Posterior cingulate gyrus (tissue), 11 donors: Measurements from ENCODE around the gene HMCN1.

Source experiments
- DNase-seq, 10 donors: peaks; one replicate each; pipeline versions ENCODE4 v3.0.0 to v3.0.0-alpha.2; 2020 to 2021; ENCODE audit warnings: mixed read lengths in 3 of 10
- intact Hi-C: fragments of 100-400 bp; cut with DNase I; formaldehyde crosslinking; loops from one replicate; pipeline ENCODE4 v1.15.1; 2023

HMCN1 gene

DNA sequence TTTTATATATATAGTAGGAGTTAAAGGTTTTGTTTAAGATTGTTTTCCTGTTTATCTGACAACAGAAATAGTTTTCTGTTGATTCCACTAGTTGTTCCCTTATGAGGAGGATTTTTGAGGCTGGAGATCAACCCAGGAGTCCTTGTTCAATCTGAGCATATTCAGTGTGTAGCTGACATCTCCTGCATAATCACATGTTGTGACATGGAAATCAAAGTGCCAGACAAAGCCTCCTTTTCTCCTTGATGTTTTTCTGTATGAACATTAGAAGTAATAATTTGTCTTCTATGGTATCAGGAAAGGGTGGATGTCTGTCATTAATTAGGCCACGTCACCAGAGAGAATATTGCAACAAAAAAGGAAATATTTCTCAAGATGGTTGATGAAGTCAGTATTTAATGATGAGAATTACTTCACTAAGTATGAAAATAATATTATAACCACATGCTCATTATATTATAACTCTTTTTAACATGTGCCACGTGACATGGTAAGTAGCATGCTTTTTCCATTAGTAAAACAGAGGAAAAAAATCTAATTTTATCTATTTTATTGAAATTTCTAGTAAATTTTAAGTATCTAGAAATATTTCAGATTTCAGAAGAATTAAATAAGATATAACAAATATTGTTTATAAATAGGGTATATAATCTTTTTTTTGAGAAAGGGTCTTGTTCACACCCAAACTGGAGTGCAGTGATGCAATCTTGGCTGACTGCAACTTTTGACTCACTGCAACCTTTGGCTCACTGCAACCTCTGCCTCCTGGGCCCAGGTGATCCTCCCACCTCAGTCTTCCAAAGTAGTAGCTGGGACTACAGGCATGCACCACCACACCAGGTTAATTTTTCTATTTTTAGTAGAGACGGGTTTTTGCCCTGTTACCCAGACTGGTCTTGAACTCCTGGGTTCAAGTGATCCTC, 223.5 kb downstream of the HMCN1 start:
- no peak for DNase-seq
- intact Hi-C loops = no loop called here

DNA sequence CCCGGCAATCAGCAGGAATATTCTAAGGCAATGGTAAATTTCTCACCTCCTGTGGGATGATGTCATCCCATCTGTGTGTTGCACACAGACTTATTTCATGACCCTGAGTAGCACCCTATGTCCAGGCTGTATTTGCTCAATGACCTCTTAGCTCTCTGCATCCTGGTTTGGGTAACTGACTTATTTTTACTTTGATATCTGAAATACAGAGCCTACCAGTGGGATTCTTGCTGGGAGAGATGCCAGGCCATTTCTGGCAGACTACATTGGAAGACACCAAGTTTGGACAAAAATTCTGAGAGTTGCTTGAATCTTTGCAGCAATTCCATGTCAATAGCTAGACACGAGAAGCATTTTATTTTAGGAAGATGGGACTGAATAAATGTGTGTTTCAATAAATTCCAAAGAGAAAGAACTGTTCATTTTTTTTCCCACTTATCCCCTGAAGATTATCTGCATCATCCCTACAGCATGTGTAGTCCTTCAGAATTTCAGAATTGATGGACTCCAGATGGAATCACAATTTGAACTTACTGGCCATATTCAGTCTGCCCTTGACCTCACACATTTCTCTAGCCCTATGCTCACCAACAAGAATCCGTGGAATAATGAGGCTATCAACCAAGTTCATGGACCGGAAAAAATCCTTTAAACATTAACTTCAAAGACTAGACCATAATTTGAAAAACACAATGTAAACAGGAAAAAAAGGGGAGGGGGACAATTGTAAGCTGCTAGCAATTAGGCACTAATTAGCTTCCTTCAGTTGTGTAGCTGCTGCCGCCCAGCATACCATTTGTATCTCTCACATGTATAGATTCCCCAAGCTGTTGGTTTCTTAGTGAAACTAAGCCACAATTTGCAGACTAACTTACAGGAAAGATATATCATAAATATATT, 226.5 kb downstream of the HMCN1 start:
- DNase-seq = no peak
- intact Hi-C loops = no loop called here

DNA sequence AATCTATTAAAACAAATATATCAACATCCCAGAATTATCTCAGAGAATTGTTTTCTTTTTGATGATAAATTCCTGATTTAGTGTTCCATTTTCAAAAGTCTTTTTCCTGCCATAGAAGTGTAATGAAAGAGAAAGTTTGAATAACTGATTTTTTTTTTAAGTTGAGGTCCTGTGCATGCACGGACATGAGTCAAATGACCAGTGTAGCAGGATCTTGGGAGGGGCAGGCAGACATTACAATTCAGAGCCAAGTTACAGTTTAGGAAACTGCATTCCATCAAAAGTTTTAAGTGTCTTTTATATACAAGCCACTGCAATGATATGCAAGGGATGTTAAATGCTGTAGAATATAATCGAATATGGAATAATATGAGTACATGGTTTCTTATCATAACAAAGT, 227.5 kb downstream of the HMCN1 start:
- no peak for DNase-seq
- intact Hi-C loops = no loop called here

DNA sequence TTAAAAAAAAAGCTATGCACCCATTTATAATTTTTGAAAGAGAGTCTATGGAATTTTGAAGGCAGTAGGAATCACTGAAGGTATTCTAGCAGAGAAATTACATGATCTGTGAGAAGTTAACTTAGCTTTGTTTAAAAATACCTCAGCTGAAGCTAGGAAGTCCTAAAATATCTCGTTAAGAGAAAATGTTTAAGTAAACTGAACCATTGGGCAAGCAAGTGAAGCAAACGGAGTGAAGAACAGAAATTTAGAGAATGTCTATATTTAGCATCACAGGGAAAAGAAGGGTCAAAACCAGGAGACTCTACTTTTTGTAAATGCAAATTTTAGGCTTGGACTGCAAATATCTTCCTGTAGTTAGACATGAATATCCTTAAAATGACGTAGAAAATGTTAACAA, 230.8 kb downstream of the HMCN1 start:
- no peak for DNase-seq
- intact Hi-C loops = no loop called here

DNA sequence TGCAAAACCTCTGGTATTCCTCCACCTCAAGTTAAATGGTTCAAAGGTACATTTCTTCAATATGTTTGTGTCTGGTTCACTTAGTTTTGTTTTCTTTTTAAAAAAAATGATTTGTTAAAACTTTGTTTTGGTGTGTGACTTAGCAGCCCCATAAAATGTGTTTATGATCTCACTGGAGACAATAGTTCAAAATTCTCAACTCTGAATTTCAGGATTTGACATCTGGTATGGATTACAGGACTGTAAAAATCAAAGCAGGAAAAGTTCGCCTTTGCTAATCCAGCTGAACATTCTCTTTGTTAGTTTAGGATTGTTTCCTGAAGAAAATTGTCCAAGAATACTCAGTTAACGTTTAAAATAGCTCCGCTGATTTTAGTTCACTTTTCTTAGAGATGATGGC, 231.7 kb downstream of the HMCN1 start:
- DNase-seq = no peak
- intact Hi-C loops = no loop called here

DNA sequence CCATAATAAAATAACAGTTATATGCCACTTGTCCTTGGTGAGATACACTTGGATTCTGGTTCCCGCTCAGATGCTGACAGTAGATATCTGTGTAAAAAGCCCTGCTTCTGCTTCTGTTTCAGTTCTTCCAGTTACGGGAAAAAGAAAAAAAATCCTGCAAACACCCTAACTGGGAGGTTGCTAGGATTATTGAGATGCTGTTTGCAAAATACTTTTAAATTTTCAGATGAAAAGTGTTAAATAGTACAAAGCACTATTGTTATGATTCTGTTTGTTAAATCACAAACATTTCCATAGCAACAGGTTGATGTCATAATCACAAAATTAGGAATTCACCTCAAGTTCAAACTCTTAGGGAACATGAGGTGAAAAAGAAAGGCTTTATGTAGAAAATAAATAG, 232.3 kb downstream of the HMCN1 start:
- DNase-seq = no peak
- intact Hi-C loops = no loop called here

DNA sequence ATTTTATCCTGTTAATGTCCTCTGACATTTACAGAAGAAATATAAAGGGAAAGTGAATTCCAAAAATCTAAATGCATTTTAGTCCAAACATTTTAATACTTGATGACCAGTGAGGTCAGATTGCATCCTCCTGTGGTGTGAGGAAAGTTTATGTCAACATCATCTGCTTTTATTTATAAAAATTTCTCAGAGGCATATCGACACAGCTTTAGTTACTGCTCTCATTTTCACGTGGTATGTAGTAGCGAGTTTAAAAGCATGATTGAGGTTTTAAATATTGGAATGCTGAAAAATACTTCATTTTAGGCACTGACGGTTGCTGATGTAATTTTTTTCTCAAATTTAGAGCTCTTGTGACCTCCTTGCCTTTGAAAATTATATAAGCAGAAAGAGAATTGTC, 234.8 kb downstream of the HMCN1 start:
- intact Hi-C loops = no loop called here
- no peak for DNase-seq

DNA sequence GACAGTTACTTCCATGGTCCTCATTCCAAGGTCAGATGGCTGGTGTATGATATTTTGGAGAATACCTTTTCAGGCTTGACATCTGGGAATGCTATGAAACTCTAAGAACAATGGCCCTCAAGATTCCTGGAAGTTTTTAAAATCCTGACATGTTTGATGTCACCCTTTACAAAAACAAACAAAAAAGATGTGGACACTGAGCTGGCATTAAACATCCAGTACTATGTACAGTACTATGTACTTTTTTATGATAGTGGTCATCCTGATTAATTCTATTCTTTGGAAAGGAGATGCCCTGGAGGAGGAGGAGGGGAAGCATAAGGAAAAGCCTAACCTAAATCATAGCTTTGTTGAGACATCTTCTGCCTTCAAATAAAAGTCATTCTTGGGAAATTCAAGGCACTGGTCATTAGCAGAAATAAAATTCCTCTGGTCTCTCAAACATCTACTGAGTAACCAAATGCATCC, 235.4 kb downstream of the HMCN1 start:
- intact Hi-C loops = no loop called here
- no peak for DNase-seq

DNA sequence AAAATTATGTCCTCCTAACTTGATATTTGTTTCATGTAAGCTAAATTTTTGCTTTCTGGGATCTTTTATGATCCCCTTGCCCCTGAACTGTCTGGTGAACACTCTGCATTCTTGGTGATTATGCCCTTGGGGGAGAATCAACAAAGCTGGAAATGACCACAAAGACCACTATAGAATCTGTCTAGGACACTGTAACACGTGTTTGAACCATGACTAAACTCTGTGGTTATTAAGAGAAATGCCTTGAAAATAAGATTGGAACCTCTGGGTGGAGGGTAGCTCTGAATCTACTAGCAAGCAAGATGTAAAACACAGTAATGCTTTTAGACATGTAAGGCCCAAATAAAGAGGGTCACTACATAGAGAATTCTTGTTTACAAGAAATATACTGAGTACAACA, 237.5 kb downstream of the HMCN1 start:
- intact Hi-C loops = no loop called here
- no peak for DNase-seq

DNA sequence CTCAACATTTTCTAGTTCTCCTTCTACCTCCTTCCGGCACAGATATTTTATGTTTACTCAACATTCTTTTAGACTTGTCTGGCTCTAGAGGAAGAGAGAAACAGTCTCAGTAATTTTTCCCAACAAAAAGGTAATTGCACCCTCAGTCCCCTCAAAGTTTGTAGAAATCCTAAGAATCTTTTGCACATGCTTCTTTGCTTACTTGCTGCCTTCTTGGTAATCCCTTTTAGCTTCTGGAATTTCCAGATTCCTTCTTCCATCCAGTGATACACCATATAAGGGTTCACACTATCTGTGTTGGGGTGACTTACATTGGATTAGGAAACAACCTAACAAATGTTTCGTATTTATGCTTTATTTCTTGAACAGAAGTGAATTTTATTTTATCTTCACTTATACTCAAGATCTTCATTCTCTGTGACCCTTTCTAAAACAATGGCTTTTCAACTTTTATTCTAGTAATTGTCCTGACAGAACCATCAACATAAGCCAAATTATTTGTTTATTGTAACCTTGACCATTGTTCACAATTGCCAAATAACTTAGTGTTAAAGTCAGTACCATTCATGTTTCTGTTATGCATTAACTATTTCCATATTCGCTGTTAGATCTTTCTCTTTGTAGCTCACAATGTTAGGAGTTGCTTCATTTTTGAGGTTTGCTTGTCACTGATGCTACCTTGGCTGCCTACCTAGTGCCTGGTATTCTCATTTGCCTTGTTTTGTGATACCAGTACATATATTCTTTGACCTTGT, 238.1 kb downstream of the HMCN1 start:
- intact Hi-C loops = no loop called here
- DNase-seq = no peak

DNA sequence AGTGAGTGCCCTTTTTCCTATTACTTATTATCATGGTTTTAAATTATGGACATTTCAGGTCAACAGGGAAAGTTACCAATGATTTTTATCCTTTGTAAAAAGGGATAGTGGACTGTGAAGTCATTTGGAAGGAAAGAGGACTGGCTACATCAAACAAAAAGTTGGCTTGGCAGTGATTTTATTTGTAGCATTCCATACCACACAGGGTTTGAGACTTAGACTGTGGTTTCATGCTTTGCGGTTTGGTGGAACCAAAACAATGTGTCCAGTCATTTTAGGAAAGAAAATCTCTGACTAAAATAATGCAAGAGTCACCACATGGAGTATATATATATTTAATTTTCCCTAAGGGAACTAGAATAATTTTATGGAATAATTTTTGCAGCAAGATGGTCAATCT, 239.5 kb downstream of the HMCN1 start:
- no peak for DNase-seq
- intact Hi-C loops = no loop called here

DNA sequence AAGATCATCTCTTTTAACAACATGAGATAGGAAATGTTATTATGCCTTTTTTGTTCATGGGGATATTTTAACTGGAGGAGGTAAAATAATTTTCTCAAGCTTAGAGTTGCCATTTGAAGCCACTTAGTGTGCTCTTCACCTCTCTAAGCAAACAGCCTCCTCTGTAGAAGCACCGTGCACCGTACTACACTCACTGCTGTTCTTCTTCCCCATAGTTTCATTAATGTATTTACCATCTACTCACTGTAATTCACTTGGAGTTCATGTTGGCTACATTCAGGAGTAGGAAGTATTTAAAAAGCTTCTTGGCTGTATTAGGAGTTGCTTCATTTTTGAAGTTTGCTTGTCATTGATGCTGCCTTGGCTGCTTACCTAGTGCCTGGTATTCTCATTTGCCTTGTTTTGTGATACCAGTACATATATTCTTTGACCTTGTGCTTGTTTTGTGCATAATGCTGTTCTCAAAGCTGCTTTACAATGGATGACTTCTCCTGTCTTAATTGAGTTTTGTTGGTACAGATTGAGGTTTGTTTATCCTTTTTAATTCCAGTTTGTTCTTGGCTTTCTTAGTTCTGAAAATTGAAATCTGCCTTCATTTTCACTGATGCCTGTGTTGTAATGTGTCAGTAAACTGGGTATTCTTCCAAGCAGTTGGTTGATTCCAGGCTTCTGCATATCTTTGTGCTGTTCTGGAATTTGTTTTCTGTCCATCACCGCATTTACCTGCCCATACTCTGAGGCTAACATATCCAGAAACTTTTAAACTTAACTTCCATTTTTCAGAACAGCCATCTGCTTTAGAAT, 240.4 kb downstream of the HMCN1 start:
- intact Hi-C loops = no loop called here
- DNase-seq = no peak

DNA sequence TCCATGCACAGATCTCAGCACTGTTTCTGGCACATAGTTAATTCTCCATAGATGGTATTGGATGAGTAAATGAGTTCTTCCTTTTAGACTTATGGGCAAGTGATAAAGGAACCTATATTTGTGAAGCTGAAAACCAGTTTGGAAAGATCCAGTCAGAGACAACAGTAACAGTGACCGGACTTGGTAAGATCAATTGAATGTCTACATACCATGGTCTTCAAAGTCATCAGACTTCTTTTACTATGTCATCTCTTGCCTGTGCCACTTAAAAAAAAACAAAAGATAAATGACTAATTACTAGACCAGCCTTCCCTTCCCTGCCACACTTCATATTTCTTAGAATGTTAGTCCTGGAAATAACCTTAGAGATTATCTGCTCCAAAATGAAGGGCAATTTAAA, 246.7 kb downstream of the HMCN1 start:
- intact Hi-C loops = no loop called here
- no peak for DNase-seq

DNA sequence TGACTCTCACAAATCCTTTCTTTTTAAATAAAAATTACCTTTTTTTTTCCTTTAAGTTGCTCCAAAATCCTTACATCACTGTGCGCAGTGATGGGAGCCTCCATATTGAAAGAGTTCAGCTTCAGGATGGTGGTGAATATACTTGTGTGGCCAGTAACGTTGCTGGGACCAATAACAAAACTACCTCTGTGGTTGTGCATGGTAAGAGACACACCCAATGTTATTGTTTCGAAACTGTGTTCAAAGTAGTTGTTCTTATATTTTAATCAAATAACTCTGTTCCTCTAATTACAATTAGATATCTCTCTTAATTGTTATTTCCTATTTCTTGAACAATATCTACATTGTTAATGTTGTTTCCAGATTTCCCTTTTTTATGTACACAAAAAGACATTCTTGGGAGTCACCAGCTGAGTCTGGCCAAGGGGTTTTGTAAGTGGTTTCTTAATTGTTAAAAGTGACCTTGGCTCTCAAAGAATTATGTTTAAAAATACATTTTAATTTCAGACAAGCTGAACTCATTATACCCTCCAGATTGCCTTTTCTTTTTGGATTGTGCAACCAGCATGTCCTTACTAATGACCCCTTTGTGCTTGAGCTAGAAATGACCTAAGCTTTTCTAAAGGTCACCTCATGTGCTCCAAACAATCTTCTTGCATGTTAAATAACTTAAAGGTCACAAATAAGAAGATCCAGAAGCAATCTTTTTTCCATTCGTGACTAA, 250.1 kb downstream of the HMCN1 start:
- no peak for DNase-seq

DNA sequence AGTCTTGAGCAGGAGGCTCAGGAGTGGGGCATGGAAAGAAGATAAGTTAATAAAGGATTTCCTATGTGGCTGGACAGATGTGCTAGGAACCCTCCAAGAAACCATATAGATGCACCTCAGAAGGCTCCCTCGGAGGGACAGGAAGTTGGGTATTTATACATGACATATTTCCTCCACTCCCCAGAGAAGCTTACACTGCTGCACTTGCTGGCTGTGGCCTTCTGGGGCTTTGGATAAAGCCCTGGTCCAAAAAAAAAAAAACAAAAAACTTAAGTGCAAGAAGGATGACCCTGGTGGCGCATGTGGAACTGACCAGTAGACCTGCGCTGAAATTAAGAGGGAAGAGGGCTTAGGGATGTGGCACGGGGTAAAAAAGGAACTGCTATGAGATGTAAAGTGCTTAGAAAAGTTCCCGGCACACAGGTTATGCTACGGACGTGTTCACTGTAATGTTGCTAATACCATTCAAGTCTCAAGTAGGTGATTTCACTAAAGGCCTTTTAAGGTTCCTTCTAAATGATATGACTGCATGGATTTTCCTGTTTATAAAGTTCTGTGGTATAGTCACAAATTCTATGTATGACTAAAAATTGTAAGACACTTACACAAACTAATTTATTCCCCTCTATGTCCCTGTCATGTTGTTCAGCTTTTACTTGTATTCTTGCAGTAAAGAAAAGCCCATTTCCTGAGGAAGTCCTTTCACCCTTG, 253.6 kb downstream of the HMCN1 start:
- intact Hi-C loops = no loop called here

More for the DNA sequence above, 250.1 kb downstream of the HMCN1 start:
- intact Hi-C loops = no loop called here

DNA sequence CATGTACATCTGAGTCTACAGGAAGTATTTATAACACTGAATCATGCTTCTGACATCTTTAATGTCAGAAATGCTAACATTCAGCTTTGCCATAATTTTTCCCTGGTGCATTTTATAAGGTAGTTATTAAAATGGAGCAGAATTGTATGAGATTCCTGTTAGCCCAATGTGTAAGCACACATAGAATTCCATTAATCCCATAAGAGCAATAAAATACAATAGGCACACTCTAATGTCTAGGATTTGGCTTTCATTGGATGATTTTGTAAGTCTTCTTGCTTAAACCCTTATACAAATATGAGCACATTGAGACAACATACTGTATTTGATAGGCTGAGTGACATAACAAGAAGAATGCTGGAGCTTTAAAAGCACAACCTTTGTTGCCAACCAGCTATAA, 256.4 kb downstream of the HMCN1 start:
- intact Hi-C loops = no loop called here
- no peak for DNase-seq

More for the DNA sequence above, 253.6 kb downstream of the HMCN1 start:
- no peak for DNase-seq

DNA sequence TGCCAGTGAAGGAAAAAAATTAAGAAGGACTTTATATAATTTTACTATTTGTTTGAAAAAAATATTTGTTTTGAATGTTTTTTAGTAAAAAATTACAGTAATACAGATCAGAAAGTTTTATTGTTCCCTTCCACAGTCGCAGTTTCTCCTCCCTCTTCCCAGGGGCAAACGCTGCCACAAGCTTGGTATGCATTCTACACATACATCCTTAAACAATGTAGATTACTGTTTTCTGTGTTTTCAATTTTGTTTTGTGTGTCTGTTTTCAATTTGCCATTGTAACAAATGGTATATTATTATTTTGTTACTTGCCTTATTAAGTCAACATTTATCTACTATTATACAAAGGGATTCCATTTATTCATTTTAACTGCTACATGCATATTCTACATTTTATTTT, 257.1 kb downstream of the HMCN1 start:
- DNase-seq = no peak
- intact Hi-C loops = no loop called here

DNA sequence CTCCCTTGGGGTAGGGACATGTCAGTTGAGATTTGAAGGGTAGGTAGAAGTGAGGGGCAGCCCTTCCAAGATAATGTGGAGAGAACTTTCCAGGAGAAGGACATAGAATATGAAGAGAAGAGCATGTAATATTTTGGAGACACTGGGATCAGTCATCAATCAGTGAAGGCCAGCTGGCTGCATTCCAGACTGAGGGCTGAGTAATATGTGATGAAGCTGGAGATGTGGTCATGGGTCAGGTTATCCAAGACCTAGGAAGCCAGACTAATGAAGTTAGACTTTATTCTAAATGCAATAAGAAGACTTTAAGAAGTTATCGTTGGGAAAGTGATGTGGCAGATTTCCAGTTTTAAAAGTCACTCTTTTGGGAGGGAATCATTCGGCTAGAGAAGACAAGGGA, 262.0 kb downstream of the HMCN1 start:
- DNase-seq = no peak
- intact Hi-C loops = no loop called here

DNA sequence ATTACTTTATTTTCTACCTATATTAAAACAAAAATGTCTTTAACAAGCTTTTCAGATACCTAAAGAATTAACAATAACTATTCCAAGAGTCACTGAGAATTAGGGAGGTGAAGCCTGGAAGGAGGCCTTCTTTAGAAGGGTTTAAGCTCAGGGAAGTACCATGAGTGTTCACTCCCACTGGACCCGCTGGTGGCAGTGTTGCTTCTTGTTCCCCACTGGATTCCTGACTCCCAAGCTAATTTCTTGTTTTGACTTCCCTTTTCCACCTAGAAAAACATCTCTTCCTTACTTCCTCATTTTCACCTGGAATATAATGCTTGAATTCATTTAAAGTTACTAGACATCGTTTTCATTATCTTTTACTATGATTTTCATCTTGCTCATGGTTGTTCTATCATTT, 264.2 kb downstream of the HMCN1 start:
- intact Hi-C loops = no loop called here
- DNase-seq = no peak
